Mesodermal cell (in vitro differentiated cells): Measurements from ENCODE around the gene FOXN3.

Source experiments
- H3K27ac ChIP-seq: 2 replicates; pipeline ENCODE4 v1.7.0; 2013; ENCODE audit warnings: mild to moderate bottlenecking, low read depth, low read length, moderate library complexity; ENCODE audit not compliant: severe bottlenecking
- H3K36me3 ChIP-seq: 2 replicates; pipeline ENCODE4 v1.7.1; 2013; ENCODE audit warnings: mild to moderate bottlenecking, low read length, moderate library complexity; ENCODE audit not compliant: control insufficient read depth, insufficient read depth
- H3K4me1 ChIP-seq: one replicate; pipeline ENCODE4 v1.7.1; 2013; ENCODE audit warnings: mild to moderate bottlenecking, low read length; ENCODE audit not compliant: insufficient read depth, control insufficient read depth, poor library complexity, severe bottlenecking
- H3K4me3 ChIP-seq: 2 replicates; pipeline ENCODE4 v1.7.0; 2013; ENCODE audit warnings: low read length, control low read depth, mild to moderate bottlenecking; ENCODE audit not compliant: insufficient read depth, poor library complexity, severe bottlenecking; ENCODE audit errors: extremely low read depth
- H3K9me3 ChIP-seq: 2 replicates; pipeline ENCODE4 v1.7.1; 2013; ENCODE audit warnings: mild to moderate bottlenecking, low read length, moderate library complexity; ENCODE audit not compliant: control insufficient read depth
- WGBS, 2 experiments: methylation state at CpG; one replicate each; pipeline ENCODE4 v1.1.5; 2013; ENCODE audit warnings: missing lambda C conversion rate in 2 of 2; ENCODE audit not compliant: insufficient coverage in 2 of 2; 5-methylcytosine and 5-hydroxymethylcytosine counted together

FOXN3 gene

DNA sequence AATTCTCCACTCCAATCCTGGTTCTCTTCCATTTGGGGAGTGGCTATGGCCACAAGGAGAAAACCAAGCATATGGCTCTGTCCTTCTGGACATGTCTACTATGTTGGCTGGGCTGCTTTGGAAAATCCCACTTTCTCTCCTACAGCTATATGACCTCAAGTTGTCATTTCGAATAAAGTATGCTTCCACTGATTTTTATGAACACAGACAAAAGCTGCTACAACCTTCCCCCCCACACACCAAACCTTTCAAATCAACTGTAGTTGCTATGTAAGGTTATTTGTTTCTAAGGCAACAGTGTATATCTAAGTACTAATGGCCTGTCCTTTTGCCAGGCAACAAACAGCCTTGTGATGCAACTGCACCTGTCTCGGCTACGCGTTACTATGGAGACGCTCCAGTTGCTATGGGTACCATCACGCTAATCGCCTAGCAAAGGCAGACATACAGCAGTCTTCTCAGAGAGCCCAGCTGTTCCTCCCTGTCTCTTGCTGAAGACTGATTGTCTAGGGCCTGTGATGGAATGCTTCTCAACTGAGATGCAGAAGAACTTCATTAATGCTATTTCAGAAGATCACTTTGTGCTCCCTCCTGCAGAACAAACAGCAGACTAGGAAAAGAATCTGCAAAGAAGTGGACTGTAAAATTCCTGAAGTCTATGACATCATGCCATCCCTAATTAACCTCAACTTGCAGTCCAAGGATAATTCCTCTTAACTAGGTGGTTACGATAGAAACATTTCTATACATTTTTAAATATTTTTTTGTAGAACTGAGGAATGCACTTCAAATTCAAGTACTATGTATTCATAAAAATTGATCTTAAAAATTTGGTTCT, 67.6 kb downstream of the FOXN3 start:
- WGBS, 2 experiments: 83 to 98% methylated on average over 6 of the region's 8 CpGs
- Histone ChIP-seq H3K4me3 (no peak overlapping the region), H3K9me3 (no peaks in the 10 kb centered on the region), H3K4me1 (peaks cover 19% of the 10 kb centered on the region), H3K27ac (no peak overlapping the region), H3K36me3 (peaks cover 41% of the 10 kb centered on the region)

GRCh38 chr14:89348722-89349121, 68.3 kb downstream of the FOXN3 start:
- Histone ChIP-seq H3K4me1 (peaks cover 19% of the 10 kb centered on the region), H3K36me3 (peaks cover 41% of the 10 kb centered on the region), H3K9me3 (no peaks in the 10 kb centered on the region), H3K4me3 (no peak overlapping the region), H3K27ac (no peak overlapping the region)
- 90 to 93% methylated on average over 2 to 3 of the region's 5 CpGs for WGBS, 2 experiments

DNA sequence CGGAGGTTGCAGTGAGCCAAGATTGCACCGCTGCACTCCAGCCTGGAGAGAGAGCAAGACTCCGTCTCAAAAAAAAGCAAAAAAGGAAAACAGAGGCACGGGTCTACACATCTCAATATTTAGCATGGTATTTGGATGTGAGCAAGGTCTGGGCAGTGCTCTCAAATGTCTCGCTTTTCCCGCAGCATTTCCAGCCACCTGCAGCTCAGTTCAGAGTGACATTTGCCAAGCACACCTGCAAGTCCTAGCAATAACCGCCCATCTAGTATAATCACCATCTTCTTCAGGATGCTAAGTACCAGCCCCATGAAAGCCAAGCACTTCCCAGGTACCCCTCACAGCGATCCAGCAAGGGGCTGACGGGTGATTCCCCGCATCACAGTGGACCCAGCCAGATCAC, 69.1 kb downstream of the FOXN3 start:
- H3K4me3 ChIP-seq: no peak overlapping the region
- peaks cover 41% of the 10 kb centered on the region for H3K36me3 ChIP-seq
- H3K4me1 ChIP-seq: peaks cover 16% of the 10 kb centered on the region
- H3K27ac ChIP-seq: no peak overlapping the region
- WGBS, 2 experiments: 90 to 96% methylated on average over 8 to 10 of the region's 10 CpGs
- no peaks in the 10 kb centered on the region for H3K9me3 ChIP-seq

DNA sequence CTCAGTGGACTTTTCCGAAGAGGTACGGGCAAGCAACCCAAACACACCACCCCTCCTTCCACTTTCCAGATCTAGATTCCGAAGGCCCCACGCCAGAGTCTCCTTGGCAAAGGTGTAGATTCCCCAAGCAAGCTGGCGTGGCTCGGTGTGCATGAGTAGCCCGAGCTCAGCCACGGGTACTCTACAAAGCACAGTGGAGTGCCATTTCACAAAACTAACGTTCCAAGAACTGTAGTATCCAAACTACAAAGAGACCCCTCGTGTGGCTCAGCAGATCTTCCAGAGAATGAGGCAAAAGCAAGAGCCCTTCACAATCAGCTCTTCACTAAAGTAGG, 72.1 kb downstream of the FOXN3 start:
- H3K27ac ChIP-seq: no peak overlapping the region
- 90 to 93% methylated on average over 8 to 10 of the region's 10 CpGs for WGBS, 2 experiments

GRCh38 chr14:89343356-89343755, 73.7 kb downstream of the FOXN3 start:
- Histone ChIP-seq H3K4me3 (no peak overlapping the region), H3K4me1 (peaks cover 31% of the 10 kb centered on the region), H3K27ac (no peak overlapping the region), H3K36me3 (peaks cover 20% of the 10 kb centered on the region), H3K9me3 (no peaks in the 10 kb centered on the region)
- WGBS, 2 experiments: 80% methylated on average over 1 of the region's 2 CpGs; no CpG with 5 or more reads in 1 of the 2 experiments

More for the DNA sequence above, 72.1 kb downstream of the FOXN3 start:
- no peaks in the 10 kb centered on the region for H3K9me3 ChIP-seq
- H3K36me3 ChIP-seq: peaks cover 36% of the 10 kb centered on the region
- H3K4me1 ChIP-seq: peaks cover 19% of the 10 kb centered on the region
- H3K4me3 ChIP-seq: no peak overlapping the region

DNA sequence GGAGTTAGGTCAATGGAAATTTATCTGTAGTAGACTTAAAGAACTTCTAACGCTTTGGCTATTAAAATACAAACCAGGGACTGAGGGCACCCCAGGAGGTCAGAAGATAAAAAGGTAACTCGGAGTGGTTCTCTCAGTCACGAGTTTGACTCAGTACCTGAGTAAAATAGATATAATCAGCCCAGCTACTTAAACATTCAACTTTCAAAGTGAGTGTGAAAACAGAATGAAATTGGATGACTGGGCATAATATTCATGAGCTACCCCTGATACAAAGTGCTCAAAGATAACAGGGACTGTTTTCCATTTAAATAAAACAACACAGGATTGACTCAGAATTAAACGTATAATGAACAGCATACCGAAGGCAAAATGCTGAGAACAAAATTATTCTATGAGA, 75.0 kb downstream of the FOXN3 start:
- no peaks in the 10 kb centered on the region for H3K9me3 ChIP-seq
- peaks cover 39% of the 10 kb centered on the region for H3K4me1 ChIP-seq
- no CpG with 5 or more reads among the region's 5 CpGs for WGBS, 2 experiments
- no peak overlapping the region for H3K4me3 ChIP-seq
- peaks cover 9% of the 10 kb centered on the region for H3K36me3 ChIP-seq
- no peak overlapping the region for H3K27ac ChIP-seq

- WGBS, 2 experiments: 87% methylated on average over 8 to 9 of the region's 12 CpGs
- H3K27ac ChIP-seq: peak overlapping the region; percentile 65
- H3K4me1 ChIP-seq: peaks cover 43% of the 10 kb centered on the region
- H3K4me3 ChIP-seq: no peak overlapping the region
- H3K36me3 ChIP-seq: no peaks in the 10 kb centered on the region
- H3K9me3 ChIP-seq: no peaks in the 10 kb centered on the region
These were observed 76.5 kb downstream of the FOXN3 start for GRCh38 chr14:89340200-89341181.

DNA sequence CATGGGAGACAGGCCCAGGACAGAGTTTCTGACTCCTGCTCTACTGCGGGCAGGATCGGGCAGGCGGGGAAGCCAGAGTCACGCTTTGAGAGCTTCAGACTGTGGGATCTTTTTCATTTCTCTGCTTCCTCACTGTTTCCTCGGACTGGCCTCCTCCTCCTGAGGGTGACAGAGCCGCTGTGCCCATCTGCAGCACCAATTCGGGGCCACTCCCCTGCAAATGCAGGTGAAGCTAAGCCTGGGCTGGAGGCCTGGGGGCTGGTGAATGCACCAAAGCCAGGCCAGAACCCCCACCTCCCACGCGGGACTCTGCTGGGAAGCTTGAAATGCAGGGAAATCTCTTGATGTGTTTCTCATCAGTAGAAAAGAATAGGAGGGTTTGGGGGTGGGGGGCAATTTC, 77.5 kb downstream of the FOXN3 start:
- H3K36me3 ChIP-seq: no peaks in the 10 kb centered on the region
- H3K4me3 ChIP-seq: no peak overlapping the region
- H3K27ac ChIP-seq: peak overlapping the region; percentile 65
- 78 to 89% methylated on average over 5 of the region's 9 CpGs for WGBS, 2 experiments
- peaks cover 43% of the 10 kb centered on the region for H3K4me1 ChIP-seq
- H3K9me3 ChIP-seq: no peaks in the 10 kb centered on the region

DNA sequence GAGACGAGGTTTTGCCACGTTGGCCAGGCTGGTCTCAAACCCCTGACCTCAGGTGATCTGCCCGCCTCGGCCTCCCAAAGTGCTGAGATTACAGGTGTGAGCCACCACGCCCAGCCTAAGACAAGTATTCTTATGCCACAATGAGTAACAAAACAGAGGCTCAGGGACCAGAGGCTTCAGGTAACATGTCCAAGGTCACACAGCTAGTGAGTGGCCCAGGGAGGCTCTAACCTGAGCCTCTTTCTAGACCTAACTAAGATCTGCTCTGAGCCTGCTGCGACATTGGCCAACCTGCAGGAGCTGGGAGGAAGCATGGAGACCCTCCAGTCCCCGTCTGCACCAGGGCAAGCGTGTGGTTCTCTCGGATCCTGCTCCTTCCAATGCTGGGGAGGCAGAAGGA, 77.9 kb downstream of the FOXN3 start:
- Histone ChIP-seq H3K27ac (peak overlapping the region; percentile 65), H3K9me3 (no peaks in the 10 kb centered on the region), H3K36me3 (no peaks in the 10 kb centered on the region), H3K4me3 (no peak overlapping the region), H3K4me1 (peaks cover 43% of the 10 kb centered on the region)
- 91 to 96% methylated on average over 9 of the region's 9 CpGs for WGBS, 2 experiments

DNA sequence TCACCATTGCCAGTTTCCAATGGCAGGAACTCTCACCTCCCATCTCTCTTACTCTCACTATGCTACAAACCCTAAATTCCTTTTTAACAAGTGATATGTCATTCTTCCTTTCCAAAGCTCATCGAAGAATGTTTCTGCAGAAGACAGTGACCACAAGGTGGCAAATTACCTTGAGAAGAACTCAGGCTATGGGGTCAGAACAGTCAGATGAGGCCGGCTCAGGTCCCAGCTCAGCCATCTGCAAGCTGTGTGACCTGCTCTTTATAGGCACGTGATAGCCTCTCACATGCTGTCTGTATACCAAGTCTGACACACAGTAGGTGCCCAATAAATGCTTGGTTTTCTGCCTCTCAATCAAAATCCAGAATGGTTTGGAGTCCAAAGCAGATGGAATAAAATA, 80.7 kb downstream of the FOXN3 start:
- H3K9me3 ChIP-seq: no peaks in the 10 kb centered on the region
- no peak overlapping the region for H3K4me3 ChIP-seq
- 71 to 81% methylated on average over 3 of the region's 3 CpGs for WGBS, 2 experiments
- peaks cover 33% of the 10 kb centered on the region for H3K4me1 ChIP-seq
- no peak overlapping the region for H3K27ac ChIP-seq
- no peaks in the 10 kb centered on the region for H3K36me3 ChIP-seq
